ENCODE measurements around the gene REV3L. TPM values are rescaled to one million over a fixed set of nuclear protein-coding genes. Genes with fewer than 3 reads are reported as not detected.
A peak's percentile ranks its signal among the peaks of the same experiment; 100 is the strongest.

The REV3L gene
- total and polyA plus RNA-seq, 9 of the 15 experiments (the other 6 are each of a cell fraction or from before 2014, with no cell fraction given): 5.5 to 24.4 (median 14.4) TPM

DNA sequence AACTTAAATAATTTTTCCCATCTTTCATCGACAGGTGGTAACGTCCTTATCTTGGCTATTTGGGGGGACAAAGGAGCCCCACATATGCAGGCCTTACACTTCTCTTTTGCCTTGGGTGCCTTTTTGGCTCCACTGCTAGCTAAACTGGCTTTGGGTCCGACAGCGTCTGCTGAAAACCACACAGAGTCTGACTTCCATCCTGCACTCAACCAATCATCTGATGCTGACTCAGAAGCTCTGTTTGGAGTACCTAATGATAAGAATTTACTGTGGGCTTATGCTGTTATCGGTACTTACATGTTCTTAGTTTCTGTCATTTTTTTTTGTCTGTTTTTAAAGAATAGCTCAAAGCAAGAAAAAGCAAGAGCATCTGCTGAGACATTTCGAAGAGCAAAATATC lies 217.2 kb downstream of the REV3L start (continued):
- TF ChIP-seq ID3 (CRISPR knock-in tag; IDR thresholded peaks at IDR 0.05) (no peak), ID3 (tag; IDR thresholded peaks at IDR 0.05) (no peak), SP2 (IDR thresholded peaks at IDR 0.05; ENCODE audit: extremely low read depth, low read depth, low read length, poor library complexity, severe bottlenecking) (no peak), HLTF (IDR thresholded peaks at IDR 0.05) (no peak), NCOR1 (IDR thresholded peaks at IDR 0.05) (peak; percentile 46; the same call in 1 of the 2 replicates), MAFF (IDR thresholded peaks at IDR 0.05; ENCODE audit: low read length) (peak; percentile 50; the same call in 1 of the 2 replicates), PKNOX1 (IDR thresholded peaks at IDR 0.05) (peak; percentile 25; the same call in 1 of the 2 replicates), ZNF445 (CRISPR knock-in tag; IDR thresholded peaks at IDR 0.05; ENCODE audit: low read depth) (no peak), CBX8 (IDR thresholded peaks at IDR 0.05; ENCODE audit: borderline replicate concordance, extremely low read depth, low read depth, low read length, poor library complexity, severe bottlenecking) (no peak), MYC (IDR thresholded peaks at IDR 0.05; ENCODE audit: low read depth, low read length) (no peak), MYC (CRISPR knock-in tag; IDR thresholded peaks at IDR 0.05; ENCODE audit: borderline replicate concordance, low read depth) (no peak), GATA2 (CRISPR knock-in tag; IDR thresholded peaks at IDR 0.05) (no peak), BACH1 (tag; IDR thresholded peaks at IDR 0.05) (no peak), FOSL1 (tag; conservative IDR thresholded peaks at IDR 0.05) (peak; percentile 88), STAT5A (IDR thresholded peaks at IDR 0.05; ENCODE audit: borderline replicate concordance, low read length) (no peak; the same call in 1 of the 2 replicates), HDAC2 (IDR thresholded peaks at IDR 0.05) (0 out of 2 replicates have a peak, but pooled peaks have one; percentile 38), EP300 (IDR thresholded peaks at IDR 0.05; ENCODE audit: low read length) (peak; percentile 58; the same call in 1 of the 2 replicates), ASH1L (IDR thresholded peaks at IDR 0.05; ENCODE audit: borderline replicate concordance, low read depth, partially characterized antibody) (no peak), PYGO2 (tag; IDR thresholded peaks at IDR 0.05) (no peak), DACH1 (IDR thresholded peaks at IDR 0.05; ENCODE audit: partially characterized antibody) (peak; percentile 39), CBFA2T2 (conservative IDR thresholded peaks at IDR 0.05) (peak; percentile 59)
- TF ChIP-seq, protein P1, sequence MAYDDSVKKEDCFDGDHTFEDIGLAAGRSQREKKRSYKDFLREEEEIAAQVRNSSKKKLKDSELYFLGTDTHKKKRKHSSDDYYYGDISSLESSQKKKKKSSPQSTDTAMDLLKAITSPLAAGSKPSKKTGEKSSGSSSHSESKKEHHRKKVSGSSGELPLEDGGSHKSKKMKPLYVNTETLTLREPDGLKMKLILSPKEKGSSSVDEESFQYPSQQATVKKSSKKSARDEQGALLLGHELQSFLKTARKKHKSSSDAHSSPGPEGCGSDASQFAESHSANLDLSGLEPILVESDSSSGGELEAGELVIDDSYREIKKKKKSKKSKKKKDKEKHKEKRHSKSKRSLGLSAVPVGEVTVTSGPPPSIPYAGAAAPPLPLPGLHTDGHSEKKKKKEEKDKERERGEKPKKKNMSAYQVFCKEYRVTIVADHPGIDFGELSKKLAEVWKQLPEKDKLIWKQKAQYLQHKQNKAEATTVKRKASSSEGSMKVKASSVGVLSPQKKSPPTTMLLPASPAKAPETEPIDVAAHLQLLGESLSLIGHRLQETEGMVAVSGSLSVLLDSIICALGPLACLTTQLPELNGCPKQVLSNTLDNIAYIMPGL (CRISPR knock-in tag; IDR thresholded peaks at IDR 0.05): no peak
- TF ChIP-seq, protein P2, sequence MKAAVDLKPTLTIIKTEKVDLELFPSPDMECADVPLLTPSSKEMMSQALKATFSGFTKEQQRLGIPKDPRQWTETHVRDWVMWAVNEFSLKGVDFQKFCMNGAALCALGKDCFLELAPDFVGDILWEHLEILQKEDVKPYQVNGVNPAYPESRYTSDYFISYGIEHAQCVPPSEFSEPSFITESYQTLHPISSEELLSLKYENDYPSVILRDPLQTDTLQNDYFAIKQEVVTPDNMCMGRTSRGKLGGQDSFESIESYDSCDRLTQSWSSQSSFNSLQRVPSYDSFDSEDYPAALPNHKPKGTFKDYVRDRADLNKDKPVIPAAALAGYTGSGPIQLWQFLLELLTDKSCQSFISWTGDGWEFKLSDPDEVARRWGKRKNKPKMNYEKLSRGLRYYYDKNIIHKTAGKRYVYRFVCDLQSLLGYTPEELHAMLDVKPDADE (conservative IDR thresholded peaks at IDR 0.05; ENCODE audit: control insufficient read depth, low read depth, low read length): no peak
- TF ChIP-seq, protein P3, sequence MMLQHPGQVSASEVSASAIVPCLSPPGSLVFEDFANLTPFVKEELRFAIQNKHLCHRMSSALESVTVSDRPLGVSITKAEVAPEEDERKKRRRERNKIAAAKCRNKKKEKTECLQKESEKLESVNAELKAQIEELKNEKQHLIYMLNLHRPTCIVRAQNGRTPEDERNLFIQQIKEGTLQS (IDR thresholded peaks at IDR 0.05): peak; percentile 73; the same call in 1 of the 2 replicates
- TF ChIP-seq, protein P3 (CRISPR knock-in tag; conservative IDR thresholded peaks at IDR 0.05): no peak
